ENCODE measurements around the gene MYO1D. TPM values are rescaled to one million over a fixed set of nuclear protein-coding genes. Genes with fewer than 3 reads are reported as not detected.
"Not testable (repeated sequence)": the region's sequence is repeated elsewhere in the genome, so short reads cannot be mapped to it uniquely, and the experiment has no call there.

Gene MYO1D
- total RNA-seq, 1 experiment from 2014 or later, result 1.3 TPM

DNA sequence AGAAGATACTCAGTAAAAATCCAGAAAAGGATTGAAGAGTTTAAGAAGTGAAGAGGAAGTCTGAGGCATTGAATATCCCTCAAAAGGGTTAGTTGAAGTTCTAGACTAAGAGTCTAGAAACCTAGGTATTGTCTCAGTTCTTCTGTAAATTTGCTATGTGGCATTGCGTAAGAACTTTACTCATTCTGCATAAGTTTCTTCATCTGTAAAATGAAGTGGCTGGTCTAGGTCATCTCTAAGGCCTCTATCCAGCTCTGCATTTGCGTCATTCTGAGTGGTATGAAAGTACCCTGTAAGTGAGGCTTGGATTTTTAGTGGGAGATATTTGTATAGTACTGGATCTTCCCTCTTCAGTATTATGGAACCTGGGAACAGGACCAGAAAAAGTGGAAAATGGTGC, 130.2 kb downstream of the MYO1D start:
- H3K27me3 ChIP-seq, result no peaks in the 10 kb centered on the region
- no peaks in the 10 kb centered on the region for H3K9me3 ChIP-seq
- no peaks in the 10 kb centered on the region for H3K36me3 ChIP-seq
- no peak for DNase-seq
- H3K4me3 ChIP-seq, result no peak overlapping the region

DNA sequence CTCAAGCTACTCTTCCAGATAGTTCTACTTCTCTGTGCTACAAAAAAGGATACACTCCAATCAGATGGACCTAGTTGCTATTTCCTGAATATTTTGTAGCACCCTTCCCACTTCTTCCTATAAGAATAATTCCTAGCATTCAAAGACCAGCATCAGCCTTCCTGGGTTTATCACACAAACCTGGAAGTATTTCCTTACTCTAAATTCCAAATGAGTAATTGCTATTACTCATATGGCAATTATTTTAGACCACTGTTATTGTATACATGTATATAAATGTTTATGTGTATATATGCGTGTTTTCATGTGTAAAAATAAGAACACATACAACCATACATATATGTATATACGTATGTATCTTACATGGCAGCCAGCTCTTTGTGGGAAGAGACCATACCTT, 130.6 kb downstream of the MYO1D start:
- Histone ChIP-seq H3K9me3 (no peaks in the 10 kb centered on the region), H3K36me3 (no peaks in the 10 kb centered on the region), H3K27me3 (no peaks in the 10 kb centered on the region), H3K4me3 (no peak overlapping the region)
- no peak for DNase-seq

DNA sequence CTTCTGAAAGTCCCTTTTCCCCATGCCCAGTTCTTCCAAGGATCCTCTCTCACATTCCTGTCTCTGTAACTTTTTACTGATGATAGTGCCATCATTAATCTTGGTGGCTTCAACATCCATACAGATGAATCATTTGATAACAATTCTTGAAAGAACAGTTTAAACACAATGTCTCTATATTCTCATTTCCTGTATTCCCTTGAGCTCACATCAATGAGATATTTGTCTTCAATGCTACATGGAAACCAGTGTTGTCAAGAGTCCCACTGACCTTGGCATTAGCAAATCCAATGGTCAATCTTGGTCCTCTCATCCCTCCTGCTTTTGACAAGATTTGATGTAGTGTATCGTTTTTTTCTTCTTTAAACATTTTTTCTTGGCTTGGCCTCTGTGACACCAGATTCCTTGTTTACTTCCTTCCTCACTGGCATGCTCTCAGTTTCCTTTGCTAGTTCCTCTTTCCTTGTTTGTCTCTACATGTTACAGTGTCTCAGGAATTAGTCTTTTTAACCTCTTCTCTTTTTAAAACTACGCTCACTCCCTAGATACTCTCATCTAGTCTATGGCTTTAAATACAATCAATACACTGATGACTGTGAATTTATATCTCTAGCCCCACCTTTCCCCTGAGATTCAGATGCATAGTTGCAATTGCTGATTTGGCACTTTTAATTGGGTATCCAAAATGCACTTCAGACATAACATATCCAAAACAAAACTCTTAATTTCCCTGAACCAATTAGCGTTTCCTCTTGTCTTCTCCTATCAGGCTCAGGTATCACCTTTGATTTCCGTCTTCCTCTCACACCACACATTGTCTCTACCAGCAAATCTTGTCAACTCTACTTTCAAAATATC, 134.0 kb downstream of the MYO1D start:
- DNase-seq, result no peak
- no peaks in the 10 kb centered on the region for H3K27me3 ChIP-seq
- H3K36me3 ChIP-seq, result no peaks in the 10 kb centered on the region

DNA sequence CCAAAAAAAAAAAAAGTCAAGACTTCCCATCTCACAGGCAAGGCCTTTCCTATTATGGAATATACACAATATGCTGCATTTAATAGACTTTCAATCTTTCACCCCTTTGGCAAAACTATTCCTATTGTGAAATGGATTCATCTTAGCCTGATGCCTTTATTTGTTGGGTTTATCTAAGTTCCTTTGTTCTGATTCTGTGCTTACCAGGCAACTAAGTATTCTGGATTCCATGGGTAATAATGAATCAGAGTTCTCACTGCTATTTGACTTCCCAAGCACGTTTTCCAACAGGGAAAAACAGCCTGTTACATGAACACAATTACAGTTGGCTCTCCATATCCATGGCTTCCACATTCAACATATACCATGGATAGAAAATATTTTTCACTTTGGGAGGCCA, 135.5 kb downstream of the MYO1D start:
- H3K27me3 ChIP-seq, result no peaks in the 10 kb centered on the region
- no peak for DNase-seq
- no peak overlapping the region for H3K4me3 ChIP-seq
- H3K9me3 ChIP-seq, result no peaks in the 10 kb centered on the region
- no peaks in the 10 kb centered on the region for H3K36me3 ChIP-seq

More for the DNA sequence above, 134.0 kb downstream of the MYO1D start:
- Histone ChIP-seq H3K9me3 (no peaks in the 10 kb centered on the region), H3K4me3 (no peak overlapping the region)

DNA sequence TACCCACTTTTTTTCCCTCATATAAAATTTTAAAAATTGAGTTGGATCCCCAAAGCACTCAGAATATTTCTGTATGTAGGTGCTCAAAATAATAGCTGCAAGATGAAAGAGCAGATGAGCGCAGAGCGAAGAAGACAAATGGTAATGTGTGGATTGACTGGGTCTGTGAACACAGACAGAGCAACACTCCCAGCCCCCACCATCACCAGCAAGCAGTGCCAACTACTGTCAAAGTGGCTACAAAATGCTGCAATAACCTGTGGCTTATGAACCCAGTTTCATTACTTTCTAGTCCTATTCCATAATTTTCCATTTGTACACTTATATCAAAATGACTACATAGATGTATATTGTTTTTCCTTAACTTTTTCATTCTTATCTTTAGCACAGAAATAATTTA, 137.2 kb downstream of the MYO1D start:
- no peaks in the 10 kb centered on the region for H3K27me3 ChIP-seq
- DNase-seq, result no peak
- no peak overlapping the region for H3K4me3 ChIP-seq
- H3K36me3 ChIP-seq, result no peaks in the 10 kb centered on the region
- no peaks in the 10 kb centered on the region for H3K9me3 ChIP-seq

GRCh38 chr17:32739151-32739550, 137.8 kb downstream of the MYO1D start:
- H3K36me3 ChIP-seq, DNase-seq, H3K4me3 ChIP-seq, H3K27me3 ChIP-seq, H3K9me3 ChIP-seq: not testable (repeated sequence)

DNA sequence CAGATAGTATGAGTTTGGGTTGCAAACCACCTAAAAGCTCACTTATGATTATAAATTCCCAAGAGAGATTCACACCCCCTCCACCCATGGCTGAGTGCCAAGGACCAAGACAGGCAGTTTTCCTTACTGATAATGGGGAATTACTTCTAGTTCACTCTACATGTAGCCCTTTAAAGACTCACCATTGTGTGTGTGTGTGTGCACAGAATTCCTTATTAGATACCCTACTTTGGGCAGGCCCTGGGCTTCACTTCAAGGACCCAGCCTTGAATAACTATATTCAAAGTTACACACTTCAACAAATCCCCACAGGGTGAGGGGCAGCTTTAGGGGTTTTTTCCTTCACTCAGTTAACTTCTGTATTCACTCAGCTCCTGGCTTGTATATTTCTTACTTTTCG, 143.5 kb downstream of the MYO1D start:
- Histone ChIP-seq H3K9me3 (no peaks in the 10 kb centered on the region), H3K36me3 (no peaks in the 10 kb centered on the region), H3K4me3 (no peak overlapping the region), H3K27me3 (no peaks in the 10 kb centered on the region)
- DNase-seq, result no peak

GRCh38 chr17:32732900-32733299, 144.0 kb downstream of the MYO1D start:
- no peak for DNase-seq
- Histone ChIP-seq H3K9me3 (no peaks in the 10 kb centered on the region), H3K4me3 (no peak overlapping the region), H3K36me3 (no peaks in the 10 kb centered on the region), H3K27me3 (no peaks in the 10 kb centered on the region)

DNA sequence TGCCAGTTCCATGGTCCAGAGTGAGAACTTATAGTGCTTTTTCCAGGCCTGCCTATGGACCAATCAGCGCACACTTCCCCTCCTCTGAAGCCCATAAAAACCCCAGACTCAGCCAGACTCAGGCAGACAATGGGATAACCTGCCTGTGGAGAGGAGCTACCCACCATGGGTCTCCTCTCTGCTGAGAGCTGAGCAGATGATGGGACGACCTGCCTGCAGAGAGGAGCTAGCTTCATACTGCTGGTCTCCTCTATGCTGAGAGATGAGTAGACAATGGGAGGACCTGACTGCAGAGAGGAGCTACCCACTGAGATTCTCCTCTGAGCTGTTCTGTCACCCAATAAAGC, 144.7 kb downstream of the MYO1D start:
- Histone ChIP-seq H3K4me3 (no peak overlapping the region), H3K27me3 (no peaks in the 10 kb centered on the region), H3K36me3 (no peaks in the 10 kb centered on the region), H3K9me3 (no peaks in the 10 kb centered on the region)
- DNase-seq, result no peak

DNA sequence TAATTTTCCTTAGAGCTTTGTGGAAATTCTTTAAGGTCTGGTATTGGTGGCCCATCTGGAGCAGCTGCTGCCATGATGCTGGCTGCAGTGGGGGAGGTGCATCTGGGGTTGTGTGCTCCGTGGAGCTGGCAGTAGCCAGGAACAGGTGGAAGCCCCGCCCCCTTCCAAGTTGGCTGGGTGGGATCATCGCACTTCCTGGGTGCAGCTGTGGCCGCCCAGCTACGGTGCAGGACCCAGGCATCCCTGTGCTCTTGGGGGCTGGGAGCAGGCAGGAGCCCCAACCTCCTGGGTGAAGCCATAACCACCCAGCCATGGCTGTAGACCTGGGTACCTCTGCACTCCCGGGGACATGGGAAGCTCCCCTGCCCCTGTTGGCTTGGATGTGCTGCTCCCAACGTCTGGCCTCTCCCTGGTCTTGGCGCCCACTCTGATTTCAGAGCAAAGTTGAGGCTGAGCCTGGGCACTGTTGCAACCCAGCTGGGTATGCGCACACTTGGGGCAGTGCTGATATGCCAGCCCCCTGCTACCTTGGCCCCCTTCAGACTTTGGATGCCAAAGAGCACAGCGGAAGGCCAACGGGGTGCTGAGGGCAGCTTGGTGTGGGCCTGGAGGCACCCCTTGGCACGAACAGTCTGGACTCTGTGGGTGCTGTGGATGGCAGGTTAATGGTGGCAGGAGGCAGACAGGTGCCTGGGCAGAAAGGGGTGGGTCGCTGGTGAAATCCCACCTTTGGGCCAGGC, 145.2 kb downstream of the MYO1D start:
- Histone ChIP-seq H3K9me3 (no peaks in the 10 kb centered on the region), H3K27me3 (no peaks in the 10 kb centered on the region), H3K36me3 (no peaks in the 10 kb centered on the region), H3K4me3 (no peak overlapping the region)
- DNase-seq, result no peak

DNA sequence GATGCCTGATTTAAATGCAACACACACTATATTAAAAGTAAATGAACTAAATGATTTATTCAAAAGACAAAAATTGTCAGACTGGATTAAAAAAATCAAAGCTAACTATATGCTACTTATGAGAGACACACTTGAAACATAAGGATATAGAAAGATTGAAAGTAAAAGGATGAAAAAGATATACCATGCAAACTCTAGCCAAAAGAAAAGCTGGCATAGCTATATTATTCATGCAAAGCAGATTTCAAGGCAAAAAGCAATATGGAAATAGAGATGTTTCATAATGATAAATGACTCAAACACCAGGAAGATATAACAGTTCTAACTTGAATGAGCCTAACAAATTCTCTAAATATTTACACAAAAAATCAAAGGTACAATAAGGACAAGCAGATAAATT, 149.2 kb downstream of the MYO1D start:
- DNase-seq, result no peak
- H3K36me3 ChIP-seq, result no peaks in the 10 kb centered on the region

GRCh38 chr17:32725697-32726096, 151.2 kb downstream of the MYO1D start:
- Histone ChIP-seq H3K27me3 (no peaks in the 10 kb centered on the region), H3K9me3 (peaks cover 4% of the 10 kb centered on the region; the same call in 1 of the 2 replicates), H3K4me3 (no peak overlapping the region), H3K36me3 (no peaks in the 10 kb centered on the region)
- no peak for DNase-seq

More for the DNA sequence above, 149.2 kb downstream of the MYO1D start:
- H3K9me3 ChIP-seq, result peaks cover 4% of the 10 kb centered on the region; the same call in 1 of the 2 replicates
- H3K27me3 ChIP-seq, result no peaks in the 10 kb centered on the region
- no peak overlapping the region for H3K4me3 ChIP-seq

DNA sequence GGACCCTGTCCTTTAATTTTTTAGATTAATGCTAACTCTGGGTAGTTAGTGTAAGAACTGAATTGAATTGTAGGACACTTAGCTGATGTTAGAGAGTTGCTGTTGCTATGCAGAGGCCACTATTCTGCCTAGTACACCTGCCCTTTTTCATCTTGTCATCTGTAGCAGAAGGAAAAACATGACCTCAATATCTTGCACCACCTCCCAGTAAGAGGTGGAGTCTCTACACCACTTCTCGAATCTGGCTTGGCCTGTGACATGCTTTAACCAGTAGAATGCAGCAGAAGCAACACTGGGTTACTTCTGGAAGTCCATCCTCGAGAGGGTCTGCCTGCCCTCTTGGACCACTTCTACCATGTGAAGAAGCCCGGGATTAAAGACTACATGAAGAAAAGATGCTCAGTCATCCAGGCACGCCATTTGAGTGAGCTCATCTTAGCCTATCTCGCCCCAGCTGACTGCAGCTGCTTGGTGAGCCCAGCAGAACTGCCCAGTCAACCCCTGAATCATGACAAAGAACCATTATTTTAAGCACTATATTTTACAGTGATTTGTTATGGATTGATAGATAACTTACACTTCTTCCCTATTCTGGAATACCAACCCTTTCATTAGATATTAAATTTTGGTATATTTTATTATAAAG, 153.5 kb downstream of the MYO1D start:
- no peak for DNase-seq
- H3K36me3 ChIP-seq, result no peaks in the 10 kb centered on the region
- no peaks in the 10 kb centered on the region for H3K27me3 ChIP-seq
- H3K9me3 ChIP-seq, result peaks cover 4% of the 10 kb centered on the region; the same call in 1 of the 2 replicates
- no peak overlapping the region for H3K4me3 ChIP-seq

- peaks cover 4% of the 10 kb centered on the region; the same call in 1 of the 2 replicates for H3K9me3 ChIP-seq
- no peak for DNase-seq
- no peaks in the 10 kb centered on the region for H3K36me3 ChIP-seq
- no peak overlapping the region for H3K4me3 ChIP-seq
- H3K27me3 ChIP-seq, result no peaks in the 10 kb centered on the region
Measured at GRCh38 chr17:32722733-32723132, 154.2 kb downstream of the MYO1D start.

GRCh38 chr17:32720671-32721070, 156.3 kb downstream of the MYO1D start:
- Histone ChIP-seq H3K9me3 (peaks cover under 1% of the 10 kb centered on the region; the same call in 1 of the 2 replicates), H3K4me3 (no peak overlapping the region), H3K27me3 (no peaks in the 10 kb centered on the region), H3K36me3 (no peaks in the 10 kb centered on the region)
- DNase-seq, result no peak

DNA sequence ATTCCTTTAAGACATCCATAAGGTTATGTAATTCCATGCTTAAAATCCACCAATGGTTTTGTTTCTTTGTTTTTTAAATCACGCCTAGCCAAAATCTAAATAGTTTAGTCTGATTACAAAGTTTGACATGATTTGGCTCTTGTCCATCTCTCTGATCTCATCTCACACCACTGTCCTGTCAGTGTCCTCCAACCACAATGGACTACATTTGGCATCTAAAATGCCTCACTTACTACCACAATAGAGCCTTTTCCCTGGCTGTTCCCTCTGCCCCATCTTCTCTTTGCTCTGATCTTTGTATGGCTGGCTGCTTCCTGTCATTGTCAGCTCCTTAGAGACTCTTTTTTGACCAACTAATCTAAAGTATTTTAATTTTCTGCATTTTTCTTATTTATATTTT, 157.2 kb downstream of the MYO1D start:
- no peak overlapping the region for H3K4me3 ChIP-seq
- no peaks in the 10 kb centered on the region; the same call in 1 of the 2 replicates for H3K9me3 ChIP-seq
- H3K27me3 ChIP-seq, result no peaks in the 10 kb centered on the region
- no peak for DNase-seq
- no peaks in the 10 kb centered on the region for H3K36me3 ChIP-seq

GRCh38 chr17:32714922-32715321, 162.0 kb downstream of the MYO1D start:
- not testable (repeated sequence) for H3K4me3 ChIP-seq, DNase-seq, H3K9me3 ChIP-seq, H3K36me3 ChIP-seq, H3K27me3 ChIP-seq
